ENCODE results near the gene EIF5AL1. TPM values are rescaled to one million over a fixed set of nuclear protein-coding genes. Genes with fewer than 3 reads are reported as not detected.

EIF5AL1 gene
- total and polyA plus RNA-seq, 9 of the 15 experiments (the other 6 are each of a cell fraction or from before 2014, with no cell fraction given) = 0.03 to 3.4 (median 0.53) TPM; not detected in 1

GRCh38 chr10:79468015-79468560 lies 44.2 kb upstream of the EIF5AL1 start:
- Histone ChIP-seq H4K20me1 (replicated peaks; ENCODE audit: control insufficient read depth, insufficient read depth, low read length) (no peaks in the 10 kb centered on the region), H3K4me2 (ENCODE audit: insufficient read depth, low read length) (peak overlapping the region; percentile 24), H3K36me3 (ENCODE audit: control insufficient read depth, insufficient read depth, low read length) (no peaks in the 10 kb centered on the region), H3K9me1 (ENCODE audit: control insufficient read depth, insufficient read depth, low read length) (no peaks in the 10 kb centered on the region), H3K27me3 (ENCODE audit: control insufficient read depth in 2 of 2, insufficient read depth in 2 of 2, low read length in 2 of 2) (peaks cover 0 to 11% of the 10 kb centered on the region in 2 experiments; a peak in 2 of 5 replicates), H3K27ac (ENCODE audit: extremely low read depth, low read depth, low read length) (no peak overlapping the region), H3K79me2 (ENCODE audit: control insufficient read depth, insufficient read depth, low read length) (no peaks in the 10 kb centered on the region), H3K9me3 (replicated peaks; ENCODE audit: control insufficient read depth, insufficient read depth, low read depth, low read length) (no peaks in the 10 kb centered on the region), H3K9ac (ENCODE audit: insufficient read depth in 1 of 2, low read depth in 2 of 2, low read length in 2 of 2) (peak overlapping the region; percentile 26 to 59; a peak in 3 of 4 replicates), H2AFZ (ENCODE audit: low read depth, low read length) (peak overlapping the region; percentile 78), H3K4me3 (no peak overlapping the region), H3K4me1 (replicated peaks in 1 of 2; ENCODE audit: control insufficient read depth in 2 of 2, insufficient read depth in 2 of 2, low read length in 2 of 2) (peaks cover 6 to 19% of the 10 kb centered on the region in 2 experiments; a peak in 3 of 5 replicates)
- ATAC-seq (peak; percentile 72), DNase-seq (ENCODE audit: extremely low read depth in 1 of 4, low spot score in 3 of 4) (peak; percentile 56 to 67 (median 62)), FAIRE-seq (peak; percentile 35)
- no TSS peak for BruUV-seq (replicated peaks)
- ChIA-PET CTCF (ENCODE audit: low intra/inter-chr PET ratio) (interaction anchor here (0.6 to 2.3 kb wide), 6 partner anchors 20 to 175 kb away, joined by 3 to 22 read pairs (median 3); no protein-coding TSS in a partner anchor), POLR2A (interaction anchor here (0.6 to 1.3 kb wide), 6 partner anchors 13 to 177 kb away, joined by 3 to 4 read pairs (median 3); no protein-coding TSS in a partner anchor)
- intact Hi-C loops (cut with micrococcal nuclease) (no loop called here), in situ Hi-C loops (cut with MboI) (no loop called here)
- WGBS (ENCODE audit: insufficient coverage, low coverage, missing lambda C conversion rate) = 31% methylated on average over 3 of the region's 3 CpGs
- TF ChIP-seq RAD21 (CRISPR knock-in tag; conservative IDR thresholded peaks at IDR 0.05 in 1 of 2, IDR thresholded peaks at IDR 0.05 in 1 of 2) (peak in 1 of 2 experiments; percentile 32; a peak in 2 of 4 replicates), TFAP4 (CRISPR knock-in tag; IDR thresholded peaks at IDR 0.05; ENCODE audit: borderline replicate concordance) (peak; percentile 32; the same call in 1 of the 2 replicates), ZNF217 (CRISPR knock-in tag; IDR thresholded peaks at IDR 0.05) (no peak), CREB1 (IDR thresholded peaks at IDR 0.05) (no peak), CREB1 (CRISPR knock-in tag; IDR thresholded peaks at IDR 0.05) (0 out of 2 replicates have a peak, but pooled peaks have one; percentile 18), CTCFL (IDR thresholded peaks at IDR 0.05; ENCODE audit: borderline replicate concordance, insufficient read depth, low read depth, low read length, poor library complexity, severe bottlenecking) (peak; percentile 30), SREBF1 (IDR thresholded peaks at IDR 0.05; ENCODE audit: borderline replicate concordance, low read depth, low read length) (0 out of 2 replicates have a peak, but pooled peaks have one; percentile 5), RBFOX2 (IDR thresholded peaks at IDR 0.05; ENCODE audit: low read depth, low read length) (no peak)
- TF ChIP-seq, protein P1, sequence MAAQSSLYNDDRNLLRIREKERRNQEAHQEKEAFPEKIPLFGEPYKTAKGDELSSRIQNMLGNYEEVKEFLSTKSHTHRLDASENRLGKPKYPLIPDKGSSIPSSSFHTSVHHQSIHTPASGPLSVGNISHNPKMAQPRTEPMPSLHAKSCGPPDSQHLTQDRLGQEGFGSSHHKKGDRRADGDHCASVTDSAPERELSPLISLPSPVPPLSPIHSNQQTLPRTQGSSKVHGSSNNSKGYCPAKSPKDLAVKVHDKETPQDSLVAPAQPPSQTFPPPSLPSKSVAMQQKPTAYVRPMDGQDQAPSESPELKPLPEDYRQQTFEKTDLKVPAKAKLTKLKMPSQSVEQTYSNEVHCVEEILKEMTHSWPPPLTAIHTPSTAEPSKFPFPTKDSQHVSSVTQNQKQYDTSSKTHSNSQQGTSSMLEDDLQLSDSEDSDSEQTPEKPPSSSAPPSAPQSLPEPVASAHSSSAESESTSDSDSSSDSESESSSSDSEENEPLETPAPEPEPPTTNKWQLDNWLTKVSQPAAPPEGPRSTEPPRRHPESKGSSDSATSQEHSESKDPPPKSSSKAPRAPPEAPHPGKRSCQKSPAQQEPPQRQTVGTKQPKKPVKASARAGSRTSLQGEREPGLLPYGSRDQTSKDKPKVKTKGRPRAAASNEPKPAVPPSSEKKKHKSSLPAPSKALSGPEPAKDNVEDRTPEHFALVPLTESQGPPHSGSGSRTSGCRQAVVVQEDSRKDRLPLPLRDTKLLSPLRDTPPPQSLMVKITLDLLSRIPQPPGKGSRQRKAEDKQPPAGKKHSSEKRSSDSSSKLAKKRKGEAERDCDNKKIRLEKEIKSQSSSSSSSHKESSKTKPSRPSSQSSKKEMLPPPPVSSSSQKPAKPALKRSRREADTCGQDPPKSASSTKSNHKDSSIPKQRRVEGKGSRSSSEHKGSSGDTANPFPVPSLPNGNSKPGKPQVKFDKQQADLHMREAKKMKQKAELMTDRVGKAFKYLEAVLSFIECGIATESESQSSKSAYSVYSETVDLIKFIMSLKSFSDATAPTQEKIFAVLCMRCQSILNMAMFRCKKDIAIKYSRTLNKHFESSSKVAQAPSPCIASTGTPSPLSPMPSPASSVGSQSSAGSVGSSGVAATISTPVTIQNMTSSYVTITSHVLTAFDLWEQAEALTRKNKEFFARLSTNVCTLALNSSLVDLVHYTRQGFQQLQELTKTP (IDR thresholded peaks at IDR 0.05; ENCODE audit: low read depth in 1 of 2, partially characterized antibody in 2 of 2) = no peak
- TF ChIP-seq, protein P2, sequence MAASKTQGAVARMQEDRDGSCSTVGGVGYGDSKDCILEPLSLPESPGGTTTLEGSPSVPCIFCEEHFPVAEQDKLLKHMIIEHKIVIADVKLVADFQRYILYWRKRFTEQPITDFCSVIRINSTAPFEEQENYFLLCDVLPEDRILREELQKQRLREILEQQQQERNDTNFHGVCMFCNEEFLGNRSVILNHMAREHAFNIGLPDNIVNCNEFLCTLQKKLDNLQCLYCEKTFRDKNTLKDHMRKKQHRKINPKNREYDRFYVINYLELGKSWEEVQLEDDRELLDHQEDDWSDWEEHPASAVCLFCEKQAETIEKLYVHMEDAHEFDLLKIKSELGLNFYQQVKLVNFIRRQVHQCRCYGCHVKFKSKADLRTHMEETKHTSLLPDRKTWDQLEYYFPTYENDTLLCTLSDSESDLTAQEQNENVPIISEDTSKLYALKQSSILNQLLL (CRISPR knock-in tag; IDR thresholded peaks at IDR 0.05; ENCODE audit: borderline replicate concordance) = no peak
